Suppressor macrophage treated with lipopolysaccharide for 1 hour (primary cell): ENCODE data around the gene RPP14.

Experiments
- DNase-seq, 3 donors: peaks; one replicate each; pipeline ENCODE4 v3.0.0-alpha.2; 2020 to 2022

The RPP14 gene

GRCh38 chr3:58292866-58293265 is 13.2 kb upstream of the RPP14 start:
- no peak for DNase-seq

GRCh38 chr3:58293516-58293915 is 12.5 kb upstream of the RPP14 start:
- no peak for DNase-seq

DNA sequence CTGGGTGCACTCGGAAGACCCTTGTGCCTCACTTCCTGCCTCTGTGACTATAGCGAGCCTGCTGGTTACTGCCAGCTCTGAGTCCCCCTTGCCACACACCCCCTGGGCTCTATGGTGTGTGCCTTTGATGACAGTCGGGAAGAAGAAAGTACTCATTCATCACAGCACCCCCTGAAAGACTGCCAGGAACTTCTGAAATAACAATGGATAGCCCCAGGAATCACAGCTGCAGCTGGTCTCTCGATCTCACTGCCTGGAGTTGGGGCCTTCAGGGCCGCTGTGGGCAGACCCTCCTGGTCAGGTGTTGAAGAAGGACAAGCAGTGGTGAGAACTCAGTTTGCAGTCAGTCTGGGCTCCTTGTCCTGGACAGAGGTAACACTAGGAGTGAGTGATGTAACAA is 9.8 kb upstream of the RPP14 start:
- DNase-seq = no peak

DNA sequence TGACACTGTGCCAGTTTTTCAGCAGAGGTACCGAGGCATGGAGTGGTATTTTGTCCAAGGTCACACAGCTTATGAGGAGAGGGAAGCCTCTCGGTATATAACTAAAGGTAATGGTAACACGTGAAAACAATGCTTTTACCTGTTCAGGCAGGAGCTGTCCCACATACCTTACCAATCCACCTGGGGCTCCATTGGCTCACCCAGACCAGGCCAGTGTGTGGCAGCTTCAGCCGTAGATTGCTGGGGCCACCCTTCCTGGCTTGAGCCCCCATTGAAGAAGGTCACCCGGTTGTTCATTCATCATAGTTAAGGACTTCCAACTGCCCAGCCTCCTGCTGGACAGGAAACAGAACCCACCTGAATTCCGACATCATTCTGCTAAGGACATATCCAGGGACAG is 9.2 kb upstream of the RPP14 start:
- DNase-seq = no peak

DNA sequence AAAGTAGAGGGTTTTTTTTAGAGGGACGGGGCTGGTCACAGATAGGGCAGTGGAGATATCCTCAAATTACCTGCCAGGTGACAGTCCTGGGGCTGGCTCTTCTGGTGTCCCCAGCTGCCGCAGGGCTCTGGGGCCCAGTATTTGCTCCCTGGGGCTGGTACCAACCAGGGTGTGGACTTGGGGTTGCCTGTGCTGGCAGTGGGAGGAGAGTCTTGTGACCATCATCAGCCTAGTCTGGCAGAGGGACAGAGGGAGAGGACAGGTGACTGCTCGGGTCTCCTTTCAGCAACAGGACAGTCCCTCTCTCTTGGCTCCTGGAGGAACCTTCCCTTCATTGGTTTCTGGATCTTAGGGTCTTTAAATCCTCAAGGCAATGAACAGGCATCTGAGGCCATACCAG is 7.9 kb upstream of the RPP14 start:
- DNase-seq = no peak

GRCh38 chr3:58299075-58299474 is 7.0 kb upstream of the RPP14 start:
- no peak for DNase-seq

- peak; percentile 56 to 63 (median 62) for DNase-seq
These were observed 6.1 kb upstream of the RPP14 start for GRCh38 chr3:58299839-58300516.

GRCh38 chr3:58307639-58308215 is 1.7 kb downstream of the RPP14 start:
- DNase-seq = peak; percentile 61 to 65 (median 64)

DNA sequence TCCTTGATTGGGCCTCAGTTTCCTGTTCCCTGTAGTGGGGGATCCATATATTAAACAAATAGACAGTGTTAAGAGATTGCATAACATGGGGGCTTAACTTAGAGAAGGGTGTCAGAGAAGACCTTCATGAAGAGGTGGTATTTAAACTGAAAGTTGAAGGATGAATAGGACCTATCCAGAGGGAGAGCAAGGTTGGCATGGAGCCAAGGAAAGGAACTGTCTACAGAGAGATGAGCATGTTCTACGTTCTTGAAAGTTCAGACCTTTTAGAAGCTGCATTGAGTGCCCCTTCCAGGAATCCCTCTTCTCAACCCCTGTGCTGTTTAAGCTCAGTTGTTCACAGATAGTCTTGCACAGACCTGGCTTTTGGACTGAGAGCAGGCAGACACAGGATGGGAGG is 2.7 kb downstream of the RPP14 start:
- peak in 1 of 3 donors; percentile 12 for DNase-seq

DNA sequence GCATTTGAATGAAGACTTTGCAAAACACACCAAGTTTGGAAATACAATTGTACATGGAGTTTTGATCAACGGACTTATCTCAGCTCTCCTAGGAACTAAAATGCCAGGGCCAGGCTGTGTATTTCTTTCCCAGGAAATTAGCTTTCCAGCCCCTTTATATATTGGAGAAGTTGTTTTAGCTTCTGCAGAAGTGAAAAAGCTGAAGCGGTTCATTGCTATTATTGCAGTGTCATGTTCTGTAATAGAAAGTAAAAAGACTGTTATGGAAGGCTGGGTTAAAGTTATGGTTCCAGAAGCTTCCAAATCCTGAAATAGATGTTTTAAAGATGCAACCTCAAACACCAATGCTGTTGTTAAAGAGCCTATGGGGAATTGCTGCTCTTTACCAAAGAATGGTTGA is 11.8 kb downstream of the RPP14 start:
- DNase-seq = peak in 2 of 3 donors; percentile 26 to 35

- no peak for DNase-seq
These were observed 15.7 kb downstream of the RPP14 start for GRCh38 chr3:58321791-58322190.

DNA sequence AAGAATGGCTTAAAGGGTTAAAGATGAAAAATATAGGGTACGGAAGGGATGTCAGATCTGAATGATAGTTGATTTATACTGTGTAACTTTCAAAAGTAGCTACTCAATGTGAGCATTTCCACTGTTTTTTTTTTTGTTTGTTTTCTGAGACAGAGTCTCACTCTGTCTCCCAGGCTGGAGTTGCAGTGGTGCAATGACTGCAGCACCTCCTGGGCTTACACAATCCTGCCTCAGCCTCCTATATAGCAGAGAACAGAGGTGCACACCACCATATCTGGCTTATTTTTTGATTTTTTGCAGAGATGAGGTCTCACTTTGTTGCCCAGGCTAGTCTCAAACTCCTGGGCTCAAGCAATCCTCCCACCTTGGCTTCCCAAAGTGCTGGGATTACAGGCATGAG is 16.7 kb downstream of the RPP14 start:
- no peak for DNase-seq

- DNase-seq = no peak
These were observed 17.7 kb downstream of the RPP14 start for GRCh38 chr3:58323529-58324390.

DNA sequence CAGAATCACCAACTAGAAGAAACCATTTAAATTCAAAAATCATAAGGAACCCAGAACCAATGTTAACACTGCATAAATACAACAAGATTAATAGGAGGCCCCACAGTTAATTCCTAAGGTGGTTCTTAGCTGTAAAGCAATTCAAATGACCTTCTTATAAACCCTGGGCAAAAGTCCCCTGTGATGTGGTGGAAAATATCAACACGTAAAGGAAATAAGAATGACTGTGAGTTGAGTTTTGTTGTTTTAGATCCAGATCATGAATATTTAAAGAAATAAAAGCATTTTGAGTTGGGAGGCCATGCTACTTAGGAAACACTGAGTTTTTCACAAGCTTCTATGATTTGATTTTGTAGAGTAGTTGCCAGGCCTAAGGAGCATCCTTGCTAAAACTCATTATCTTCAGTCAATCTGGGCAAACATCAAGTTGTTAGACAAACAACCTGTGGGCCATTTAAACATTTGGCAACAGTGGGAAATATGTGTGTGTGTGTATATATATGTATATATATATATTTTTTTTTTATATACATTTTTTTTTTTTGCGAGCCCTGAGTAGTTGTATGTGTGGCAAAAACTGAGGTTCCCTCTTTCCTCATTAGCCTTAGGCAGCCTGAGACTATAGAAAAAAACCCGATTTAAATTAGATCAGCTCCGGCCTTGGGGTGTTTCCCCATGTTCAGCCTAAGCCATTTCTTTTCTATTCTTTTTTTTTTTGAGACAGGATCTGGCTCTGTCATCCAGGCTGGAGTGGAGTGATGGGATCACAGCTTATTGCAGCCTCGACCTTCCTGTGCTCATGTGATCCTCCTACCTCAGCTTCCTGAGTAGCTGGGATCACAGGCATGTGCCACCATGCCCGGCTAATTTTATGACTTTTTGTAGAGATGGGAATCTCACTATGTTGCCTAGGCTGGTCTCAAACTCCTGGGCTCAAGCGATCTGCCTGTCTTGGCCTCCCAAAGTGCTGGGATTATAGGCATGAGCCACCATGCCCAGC is 18.6 kb downstream of the RPP14 start:
- peak in 2 of 3 donors; percentile 9 to 50 for DNase-seq

GRCh38 chr3:58325525-58325992 is 19.5 kb downstream of the RPP14 start:
- DNase-seq = no peak

DNA sequence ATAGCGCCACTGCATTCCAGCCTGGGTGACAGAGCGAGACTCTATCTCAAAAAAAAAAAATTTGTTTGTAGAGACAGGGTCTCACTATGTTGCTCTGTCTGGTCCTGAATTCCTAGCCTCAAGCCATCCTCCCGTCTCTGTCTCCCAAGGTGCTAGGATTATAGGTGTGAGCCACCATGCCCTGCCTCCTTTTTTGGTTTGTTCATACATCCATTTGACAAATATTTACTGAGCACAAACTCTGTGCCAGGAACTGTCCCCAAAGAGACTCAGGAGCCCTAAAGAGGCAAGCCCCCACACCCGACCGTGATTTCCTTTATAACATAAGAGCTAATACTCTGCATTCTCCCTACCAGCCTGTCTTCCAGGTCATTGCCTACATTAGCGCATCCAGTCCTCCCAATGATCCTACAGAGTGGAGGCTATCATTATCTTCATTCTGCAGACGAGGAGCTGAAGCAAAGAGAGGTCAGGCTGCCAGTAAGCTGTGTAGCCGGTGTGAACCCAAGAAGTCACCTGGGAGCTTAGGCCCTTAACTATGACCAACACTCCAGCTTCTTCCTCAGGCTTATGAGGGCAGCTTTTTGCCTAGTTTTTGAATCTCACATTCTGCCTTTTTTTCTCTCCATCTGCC is 20.3 kb downstream of the RPP14 start:
- no peak for DNase-seq

DNA sequence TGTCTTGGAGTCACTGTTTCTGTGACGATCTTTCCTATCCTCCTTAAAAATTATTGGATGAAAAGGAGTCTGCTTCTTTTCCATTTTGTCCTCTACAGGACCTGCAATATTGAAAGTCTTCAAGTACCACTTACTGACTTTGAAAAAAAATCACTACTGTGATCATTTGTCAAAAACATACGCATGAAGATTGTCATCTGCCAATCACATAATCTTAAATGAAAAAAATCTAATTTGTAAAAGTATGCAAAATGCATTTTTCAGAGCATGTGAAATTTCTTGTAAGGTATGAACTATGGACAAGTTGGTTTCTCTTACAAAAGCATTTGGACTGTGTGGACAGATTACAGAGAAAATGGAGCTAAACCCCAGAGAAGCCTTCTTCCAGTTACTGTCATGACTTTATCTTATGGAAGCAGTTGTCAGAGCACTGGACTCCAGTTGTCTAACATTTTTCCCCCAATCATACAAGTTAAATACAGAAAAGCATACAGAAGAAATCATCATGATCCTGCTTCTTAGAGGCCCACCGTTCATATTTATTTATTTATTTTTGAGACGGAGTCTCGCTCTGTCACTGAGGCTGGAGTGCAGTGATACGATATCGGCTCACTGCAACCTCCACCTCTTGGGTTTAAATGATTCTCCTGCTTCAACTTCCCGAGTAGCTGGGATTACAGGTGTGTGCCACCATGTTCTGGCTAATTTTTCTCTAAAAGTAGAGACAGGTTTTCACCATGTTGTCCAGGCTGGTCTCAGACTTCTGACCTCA is 23.3 kb downstream of the RPP14 start:
- no peak for DNase-seq

DNA sequence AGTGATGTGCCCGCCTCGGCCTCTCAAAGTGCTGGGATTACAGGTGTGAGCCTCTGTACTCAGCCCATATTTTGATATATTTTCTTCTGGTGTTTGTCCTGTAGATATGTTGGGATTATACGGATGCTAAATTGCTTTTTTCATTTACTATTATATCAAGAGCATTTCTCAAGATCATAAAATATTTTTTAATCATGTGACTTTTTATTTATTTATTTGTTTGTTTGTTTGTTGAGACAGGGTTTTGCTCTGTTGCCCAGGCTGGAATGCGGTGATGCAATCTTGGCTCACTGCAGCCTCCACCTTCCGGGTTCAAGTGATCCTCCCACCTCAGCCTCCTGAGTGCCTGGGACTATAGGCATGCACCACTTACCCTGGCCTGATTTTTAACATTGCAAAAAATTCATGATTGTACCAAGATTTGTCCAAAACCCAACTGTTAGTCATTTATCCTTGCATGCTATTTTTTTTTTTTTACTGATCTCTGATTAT is 23.9 kb downstream of the RPP14 start:
- DNase-seq = no peak

DNA sequence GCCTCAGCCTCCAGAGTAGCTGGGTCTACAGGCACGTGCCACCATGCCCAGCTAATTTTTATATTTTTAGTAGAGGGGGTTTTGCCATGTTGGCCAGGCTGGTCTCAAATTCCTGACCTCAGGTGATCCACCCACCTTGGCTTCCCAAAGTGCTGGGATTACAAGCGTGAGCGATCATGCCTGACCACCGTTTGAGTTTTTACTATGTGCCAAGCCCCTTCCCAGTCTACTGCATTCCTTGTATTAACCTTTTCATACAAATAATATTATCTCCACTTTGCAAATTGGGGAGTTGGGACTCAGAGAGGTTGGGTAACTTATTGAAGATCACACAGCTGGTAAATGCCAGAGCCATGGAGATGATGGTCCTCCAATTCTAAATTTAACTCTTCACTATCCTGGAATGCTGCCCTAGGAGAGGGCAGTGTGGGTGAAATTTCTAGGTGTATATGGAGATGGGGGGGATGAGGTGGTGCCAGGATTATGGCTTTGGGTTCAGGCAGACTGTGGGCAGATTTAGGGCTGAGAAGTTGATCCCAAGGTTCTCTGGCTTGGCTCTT is 25.6 kb downstream of the RPP14 start:
- no peak for DNase-seq

DNA sequence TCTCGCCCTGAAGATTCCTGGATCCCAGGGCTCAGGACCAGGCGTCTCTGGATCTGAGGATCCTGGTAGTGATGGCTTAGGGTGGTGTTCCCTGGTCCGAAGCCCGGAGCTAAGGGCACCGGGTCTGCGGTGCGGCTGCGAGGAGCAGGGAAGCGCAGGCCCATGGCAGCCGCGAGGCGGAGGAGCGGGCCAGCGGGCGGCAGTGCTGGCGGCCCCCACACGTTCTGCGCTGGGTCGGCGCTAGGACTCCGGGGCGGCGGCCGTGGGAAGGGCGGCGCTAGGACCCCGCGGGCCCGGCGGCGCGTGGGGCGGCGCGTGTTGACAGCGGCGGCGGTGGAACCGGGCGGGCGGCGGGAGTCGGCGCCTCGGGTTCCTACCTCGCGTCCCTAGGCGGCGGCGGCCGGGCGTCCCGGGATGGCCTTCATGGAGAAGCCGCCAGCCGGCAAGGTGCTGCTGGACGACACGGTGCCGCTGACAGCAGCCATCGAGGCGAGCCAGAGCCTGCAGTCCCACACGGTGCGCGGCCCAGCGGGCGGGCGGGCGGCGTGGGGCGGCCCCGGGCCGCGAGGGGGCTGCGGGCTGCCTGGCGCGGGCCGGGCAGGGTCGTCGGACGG is 26.6 kb downstream of the RPP14 start, which contains the start of gene PXK:
TSS of gene PXK (plus strand) at position 318 of the 614 bp plus-strand sequence. CDS start at position 415, 97 bp downstream.
- peak; percentile 82 to 95 (median 92) for DNase-seq
